G401.6 (cell line): ENCODE measurements around the gene HOXD8.

Source experiments
- FAIRE-seq: peaks from 2 replicates; lab custom pipeline; 2012; peaks lifted over from hg19 to GRCh38; lab: Jason Lieb, UNC

HOXD8 gene

GRCh38 chr2:176091329-176092258, 37.9 kb upstream of the HOXD8 start:
- no peak for FAIRE-seq

- FAIRE-seq: no peak
Observed at GRCh38 chr2:176092270-176093144, 37.0 kb upstream of the HOXD8 start, which contains the start of gene HOXD13. TSS of gene HOXD13 (plus strand) at chr2:176092721. CDS start at chr2:176092891, 170 bp downstream.

DNA sequence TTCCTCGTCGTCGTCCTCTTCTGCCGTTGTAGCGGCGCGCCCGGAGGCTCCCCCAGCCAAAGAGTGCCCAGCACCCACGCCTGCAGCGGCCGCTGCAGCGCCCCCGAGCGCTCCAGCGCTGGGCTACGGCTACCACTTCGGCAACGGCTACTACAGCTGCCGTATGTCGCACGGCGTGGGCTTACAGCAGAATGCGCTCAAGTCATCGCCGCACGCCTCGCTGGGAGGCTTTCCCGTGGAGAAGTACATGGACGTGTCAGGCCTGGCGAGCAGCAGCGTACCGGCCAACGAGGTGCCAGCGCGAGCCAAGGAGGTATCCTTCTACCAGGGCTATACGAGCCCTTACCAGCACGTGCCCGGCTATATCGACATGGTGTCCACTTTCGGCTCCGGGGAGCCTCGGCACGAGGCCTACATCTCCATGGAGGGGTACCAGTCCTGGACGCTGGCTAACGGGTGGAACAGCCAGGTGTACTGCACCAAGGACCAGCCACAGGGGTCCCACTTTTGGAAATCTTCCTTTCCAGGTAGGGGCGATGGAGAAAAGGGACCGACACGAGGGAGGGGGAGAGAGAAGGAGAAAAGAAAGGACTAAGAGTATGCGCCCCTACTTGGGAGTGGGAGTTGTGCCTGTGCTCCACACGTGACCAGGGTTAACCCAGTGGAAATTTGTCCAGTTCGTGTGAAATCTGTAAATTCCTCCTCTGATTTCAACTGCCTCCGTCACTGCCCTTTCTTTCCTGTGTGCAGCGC, 36.2 kb upstream of the HOXD8 start:
- no peak for FAIRE-seq

- FAIRE-seq: no peak
Observed at GRCh38 chr2:176093898-176094249, 35.6 kb upstream of the HOXD8 start.

DNA sequence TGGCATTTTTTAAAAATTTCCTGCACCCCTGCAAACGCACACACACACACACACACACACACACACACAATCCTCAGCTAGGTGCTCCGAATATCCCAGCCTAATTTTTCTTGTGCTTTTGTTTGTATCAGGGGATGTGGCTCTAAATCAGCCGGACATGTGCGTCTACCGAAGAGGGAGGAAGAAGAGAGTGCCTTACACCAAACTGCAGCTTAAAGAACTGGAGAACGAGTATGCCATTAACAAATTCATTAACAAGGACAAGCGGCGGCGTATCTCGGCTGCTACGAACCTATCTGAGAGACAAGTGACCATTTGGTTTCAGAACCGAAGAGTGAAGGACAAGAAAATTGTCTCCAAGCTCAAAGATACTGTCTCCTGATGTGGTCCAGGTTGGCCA, 35.2 kb upstream of the HOXD8 start:
- no peak for FAIRE-seq

DNA sequence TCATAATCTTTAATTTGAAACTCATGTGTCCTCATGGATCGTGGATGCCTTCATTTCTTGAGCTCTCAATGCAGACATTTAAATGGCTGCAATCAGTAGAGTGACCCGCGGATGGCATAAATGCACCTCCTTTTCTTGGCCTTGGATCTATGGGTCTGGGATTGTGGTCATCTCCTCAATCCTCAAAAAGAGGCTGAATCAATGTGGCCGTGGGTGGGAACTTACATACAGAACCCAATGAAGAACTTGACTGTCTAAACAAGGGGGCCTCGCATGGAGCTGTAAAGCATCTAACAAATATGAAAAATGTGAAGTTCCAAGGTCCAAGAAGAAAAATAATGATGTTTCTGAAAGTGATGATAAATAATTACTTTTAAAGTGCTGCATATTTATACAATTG, 34.1 kb upstream of the HOXD8 start:
- no peak for FAIRE-seq

GRCh38 chr2:176096243-176096985, 33.1 kb upstream of the HOXD8 start:
- FAIRE-seq: no peak

DNA sequence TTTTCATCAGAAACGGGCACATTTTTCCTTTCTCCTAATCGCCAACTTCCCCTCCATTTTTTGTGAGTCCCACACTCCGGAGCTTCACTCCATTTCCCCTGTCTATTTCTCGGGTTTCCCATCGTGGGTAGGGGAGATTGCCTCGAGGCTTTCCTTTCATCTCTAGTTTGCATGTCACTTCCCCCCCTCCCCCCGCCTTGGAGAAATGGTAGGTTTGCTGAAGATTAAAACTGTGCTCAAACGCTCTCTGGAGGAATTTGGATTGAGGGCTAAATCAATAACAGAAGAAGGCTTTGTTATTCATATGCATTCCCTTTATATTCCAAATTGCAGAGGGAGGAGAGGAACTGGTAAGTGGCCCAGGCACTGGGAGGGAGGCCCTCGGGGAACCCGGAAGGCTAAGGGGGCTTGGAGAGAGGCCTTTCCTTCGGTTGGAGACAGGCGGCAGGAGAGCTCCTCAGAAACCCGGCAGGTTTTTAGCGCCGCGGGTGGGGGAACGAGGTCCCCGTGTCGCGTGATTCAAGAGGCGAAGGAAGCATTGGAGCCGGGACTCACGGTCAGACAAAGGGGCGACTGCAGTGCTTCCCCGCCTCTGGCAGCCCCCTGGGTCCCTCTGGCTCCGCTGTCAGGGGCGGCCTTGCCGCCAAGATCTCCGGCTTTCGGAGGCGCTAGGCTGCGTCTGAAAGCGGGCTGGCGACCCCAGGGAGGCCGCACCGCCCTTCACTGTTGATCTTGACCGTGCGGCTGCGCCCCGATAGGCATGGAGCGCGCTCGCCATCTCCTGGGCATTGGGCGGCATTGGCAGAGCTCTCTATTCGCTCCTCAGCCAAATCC, 32.3 kb upstream of the HOXD8 start:
- FAIRE-seq: no peak

- no peak for FAIRE-seq
Observed at GRCh38 chr2:176097820-176098365, 31.6 kb upstream of the HOXD8 start.

GRCh38 chr2:176098366-176099158, 30.9 kb upstream of the HOXD8 start:
- FAIRE-seq: no peak

DNA sequence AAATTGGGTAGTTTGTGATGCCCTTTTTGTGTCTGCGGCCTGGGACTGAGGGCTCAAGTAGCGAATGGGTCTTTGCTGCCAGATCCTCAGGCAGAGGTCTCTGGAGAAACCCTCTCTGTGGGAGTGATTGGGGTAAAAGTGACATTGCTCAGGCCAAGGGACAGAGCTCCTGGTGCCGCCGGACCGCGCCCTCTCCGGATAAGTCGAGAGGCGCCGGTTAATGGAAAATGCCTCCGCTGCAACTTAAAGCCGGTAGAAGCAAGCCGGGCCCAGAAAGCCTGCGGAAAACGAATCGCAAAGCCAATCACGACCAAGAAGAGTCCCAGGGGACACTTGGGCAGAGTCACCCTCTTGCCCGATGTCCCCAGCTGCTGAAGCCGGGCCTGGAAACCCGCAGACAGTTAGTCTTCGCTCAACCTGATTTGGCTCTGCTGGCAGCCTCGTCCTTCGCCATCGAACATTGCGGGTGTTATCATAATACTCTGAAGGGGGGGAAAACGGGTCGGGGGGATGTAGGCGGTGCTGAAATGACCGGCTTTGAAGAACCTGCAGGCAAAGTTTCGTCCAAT, 30.3 kb upstream of the HOXD8 start:
- FAIRE-seq: no peak

GRCh38 chr2:176099728-176100546, 29.6 kb upstream of the HOXD8 start, which contains the start of gene HOXD12:
TSS of gene HOXD12 (plus strand) at chr2:176099795. CDS start at chr2:176099802, 7 bp downstream.
- FAIRE-seq: no peak

DNA sequence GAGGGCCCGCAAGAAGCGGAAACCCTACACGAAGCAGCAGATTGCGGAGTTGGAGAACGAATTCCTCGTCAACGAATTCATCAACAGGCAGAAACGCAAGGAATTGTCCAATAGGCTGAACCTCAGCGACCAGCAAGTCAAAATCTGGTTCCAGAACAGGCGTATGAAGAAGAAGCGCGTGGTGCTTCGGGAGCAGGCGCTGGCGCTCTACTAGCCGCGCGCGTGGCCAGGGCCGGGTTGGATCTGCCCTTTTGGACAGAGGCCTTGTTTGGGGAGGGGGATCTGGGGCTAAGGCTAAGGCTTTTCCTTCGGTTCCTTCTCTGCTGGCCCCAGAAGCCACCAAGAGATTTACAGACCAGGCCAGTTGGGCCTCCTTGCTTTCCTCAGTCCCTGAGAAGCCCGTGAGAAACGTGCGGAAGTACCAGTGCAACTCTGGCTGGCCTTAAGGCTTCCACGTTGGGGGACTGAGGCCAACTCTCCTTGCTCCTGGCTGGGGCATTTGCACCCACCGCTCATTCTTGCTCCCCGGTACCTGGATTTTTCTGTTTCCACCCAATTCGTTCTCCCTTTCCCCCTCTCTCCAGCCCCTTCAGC, 28.9 kb upstream of the HOXD8 start:
- FAIRE-seq: no peak

DNA sequence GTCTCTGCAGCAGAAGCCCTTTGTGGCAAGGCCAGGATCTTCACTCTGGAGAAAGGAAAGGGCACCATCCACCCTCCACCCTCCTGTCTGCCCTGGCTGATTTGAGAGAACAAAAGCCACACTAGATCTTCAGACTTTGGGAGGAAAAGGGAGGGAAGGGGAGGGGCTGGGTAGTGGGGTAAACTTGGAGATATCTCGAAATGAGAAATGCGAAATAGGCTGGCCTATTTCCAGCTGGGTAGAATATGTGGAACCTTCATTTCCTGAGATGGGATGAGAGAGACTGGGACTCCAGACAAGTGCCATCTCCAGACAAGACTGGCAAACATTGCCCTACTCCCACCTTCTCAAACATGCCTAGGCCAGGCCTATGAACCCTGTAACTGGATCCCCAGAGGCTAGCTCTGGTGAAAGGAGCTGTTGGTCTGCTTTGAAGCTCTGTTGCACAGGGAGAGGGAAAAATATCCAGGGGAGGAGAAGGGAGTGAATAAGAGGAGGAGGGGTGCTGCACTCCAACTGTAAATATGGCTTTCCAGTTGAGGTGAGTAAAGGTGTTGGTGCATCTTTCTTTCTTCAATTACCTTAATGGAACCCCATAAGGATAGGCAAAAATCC, 28.2 kb upstream of the HOXD8 start:
- FAIRE-seq: no peak

DNA sequence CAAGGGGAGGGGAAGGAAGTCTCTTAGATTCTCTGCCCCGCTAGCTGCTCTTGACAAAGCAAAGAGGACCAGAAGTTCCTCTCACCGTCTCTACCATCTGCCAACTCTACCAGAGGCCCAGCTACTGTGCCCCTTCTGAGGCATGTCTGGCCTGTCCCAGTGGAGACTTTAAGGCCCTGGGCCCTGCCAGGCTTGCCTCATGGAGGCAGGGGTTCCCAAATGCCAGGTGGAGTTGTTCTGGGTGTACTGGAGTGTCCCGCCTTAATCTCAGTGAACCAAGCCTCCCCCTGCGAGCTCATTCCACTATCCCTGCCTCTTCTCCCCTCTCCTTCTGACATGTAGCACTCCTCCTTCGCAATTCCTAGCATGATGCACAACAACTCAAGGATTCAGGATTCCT, 27.7 kb upstream of the HOXD8 start:
- no peak for FAIRE-seq

DNA sequence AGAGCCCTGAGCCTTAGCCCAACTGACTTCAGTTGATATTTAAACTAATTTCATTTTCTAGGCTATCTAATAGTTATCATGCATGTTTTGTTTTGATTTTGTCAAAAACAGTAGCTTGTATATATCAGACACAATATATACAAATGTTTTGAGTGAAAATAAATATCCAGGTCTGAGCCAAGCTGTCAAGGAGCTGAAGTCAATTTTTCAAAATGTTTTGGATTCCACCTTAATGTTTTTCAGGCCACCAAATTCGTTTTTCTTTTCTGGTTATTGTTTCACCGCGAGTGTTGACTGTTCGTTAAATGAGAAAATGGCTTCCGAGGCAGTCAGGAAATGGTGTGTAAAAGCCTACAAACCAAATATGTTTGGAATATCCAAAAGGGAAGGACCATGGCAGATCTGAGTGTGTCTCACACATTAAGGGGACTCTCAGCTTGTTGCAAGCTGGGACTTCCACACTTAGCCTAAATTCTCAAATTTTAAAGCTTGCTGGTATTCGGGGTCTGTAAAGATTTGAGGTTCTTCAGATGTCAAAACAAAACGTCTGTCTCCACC, 27.1 kb upstream of the HOXD8 start:
- FAIRE-seq: no peak

- no peak for FAIRE-seq
Observed at GRCh38 chr2:176103194-176103593, 26.3 kb upstream of the HOXD8 start.
